Cardiac muscle cell (in vitro differentiated cells and primary cell): Measurements from ENCODE around the gene ETNK2. TPM values are rescaled to one million over a fixed set of nuclear protein-coding genes. Genes with fewer than 3 reads are reported as not detected.
A peak's percentile ranks its signal among the peaks of the same experiment; 100 is the strongest.

Experiments used
- DNase-seq, 2 donors: peaks; one replicate each; pipeline versions ENCODE4 v3.0.0 to v3.0.0-alpha.2; 2010 to 2017; ENCODE audit warnings: low read depth in 1 of 2, low spot score in 1 of 2
- H3K27ac ChIP-seq: fragments of 200-600 bp; sonication (generic); 2 replicates; pipeline ENCODE4 v1.5.1; 2016
- H3K27me3 ChIP-seq: fragments of 200-600 bp; sonication (generic); 2 replicates; pipeline ENCODE4 v1.6.0; 2016; ENCODE audit warnings: control low read depth
- H3K36me3 ChIP-seq: fragments of 200-600 bp; sonication (generic); 2 replicates; pipeline ENCODE4 v1.5.1; 2016; ENCODE audit warnings: control low read depth
- H3K4me1 ChIP-seq: fragments of 200-600 bp; sonication (generic); 2 replicates; pipeline ENCODE4 v1.8.1; 2017; ENCODE audit warnings: low read depth, mild to moderate bottlenecking, mixed run types
- H3K4me3 ChIP-seq: fragments of 200-600 bp; sonication (generic); 2 replicates; pipeline ENCODE4 v1.5.1; 2016; ENCODE audit warnings: mild to moderate bottlenecking
- H3K9me3 ChIP-seq: fragments of 200-600 bp; sonication (generic); 2 replicates; pipeline ENCODE4 v1.5.1; 2017; ENCODE audit warnings: low read depth, mild to moderate bottlenecking, control low read depth
- polyA plus RNA-seq: library from polyadenylated mRNA; unstranded; fragments of >200 nt; fragmentation: Nextera tagmentation; extraction: Ambion mirVana; gene quantifications from 2 replicates; pipeline ENCODE4 v1.2.1, GENCODE V29; 2016
- total RNA-seq: library from RNA; depleted of rRNA; stranded (reverse); fragments of >200 nt; gene quantifications from 2 replicates; pipeline ENCODE4 v1.2.3, GENCODE V29; 2016
- TF ChIP-seq, protein P1 (sequence below): IDR thresholded peaks from 2 replicates; pipeline ENCODE4 v1.5.1; 2012; ENCODE audit warnings: low read depth, mild to moderate bottlenecking, low read length

Gene ETNK2
- total and polyA plus RNA-seq, 2 experiments from 2014 or later = 24.7 to 29.9 TPM

- Histone ChIP-seq H3K4me3 (no peak overlapping the region), H3K36me3 (peaks cover 4% of the 10 kb centered on the region), H3K27ac (peak overlapping the region; percentile 87), H3K27me3 (no peaks in the 10 kb centered on the region), H3K9me3 (no peaks in the 10 kb centered on the region), H3K4me1 (peaks cover 11% of the 10 kb centered on the region)
- TF ChIP-seq, protein P1, sequence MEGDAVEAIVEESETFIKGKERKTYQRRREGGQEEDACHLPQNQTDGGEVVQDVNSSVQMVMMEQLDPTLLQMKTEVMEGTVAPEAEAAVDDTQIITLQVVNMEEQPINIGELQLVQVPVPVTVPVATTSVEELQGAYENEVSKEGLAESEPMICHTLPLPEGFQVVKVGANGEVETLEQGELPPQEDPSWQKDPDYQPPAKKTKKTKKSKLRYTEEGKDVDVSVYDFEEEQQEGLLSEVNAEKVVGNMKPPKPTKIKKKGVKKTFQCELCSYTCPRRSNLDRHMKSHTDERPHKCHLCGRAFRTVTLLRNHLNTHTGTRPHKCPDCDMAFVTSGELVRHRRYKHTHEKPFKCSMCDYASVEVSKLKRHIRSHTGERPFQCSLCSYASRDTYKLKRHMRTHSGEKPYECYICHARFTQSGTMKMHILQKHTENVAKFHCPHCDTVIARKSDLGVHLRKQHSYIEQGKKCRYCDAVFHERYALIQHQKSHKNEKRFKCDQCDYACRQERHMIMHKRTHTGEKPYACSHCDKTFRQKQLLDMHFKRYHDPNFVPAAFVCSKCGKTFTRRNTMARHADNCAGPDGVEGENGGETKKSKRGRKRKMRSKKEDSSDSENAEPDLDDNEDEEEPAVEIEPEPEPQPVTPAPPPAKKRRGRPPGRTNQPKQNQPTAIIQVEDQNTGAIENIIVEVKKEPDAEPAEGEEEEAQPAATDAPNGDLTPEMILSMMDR = no peak
- DNase-seq = peak in 1 of 2 donors; percentile 65
Observed at GRCh38 chr1:204126956-204127355, 24.9 kb downstream of the ETNK2 start.

DNA sequence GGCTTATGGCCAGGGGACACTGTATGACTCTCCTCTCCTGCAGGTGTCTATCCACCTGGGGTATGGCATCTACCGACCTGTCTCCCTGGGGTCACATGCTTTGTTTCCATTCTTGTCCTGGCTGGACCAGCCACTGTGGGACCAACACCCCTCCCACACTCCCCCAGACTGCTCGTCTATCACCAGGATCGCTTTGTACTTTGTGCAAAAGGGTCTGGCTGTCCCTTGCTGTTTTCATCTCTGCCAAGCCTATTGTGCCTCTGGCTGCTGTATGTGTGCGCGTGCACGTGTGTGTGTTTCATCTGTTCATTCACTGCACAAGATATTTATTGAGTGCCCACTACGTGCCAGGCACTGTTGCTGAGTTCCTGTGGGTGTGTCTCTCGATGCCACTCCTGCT lies 25.5 kb downstream of the ETNK2 start:
- H3K9me3 ChIP-seq = no peaks in the 10 kb centered on the region
- no peak for DNase-seq
- peaks cover 4% of the 10 kb centered on the region for H3K36me3 ChIP-seq
- TF ChIP-seq, protein P1 = no peak
- no peaks in the 10 kb centered on the region for H3K27me3 ChIP-seq
- peak overlapping the region; percentile 87 for H3K27ac ChIP-seq
- peaks cover 11% of the 10 kb centered on the region for H3K4me1 ChIP-seq
- H3K4me3 ChIP-seq = no peak overlapping the region

DNA sequence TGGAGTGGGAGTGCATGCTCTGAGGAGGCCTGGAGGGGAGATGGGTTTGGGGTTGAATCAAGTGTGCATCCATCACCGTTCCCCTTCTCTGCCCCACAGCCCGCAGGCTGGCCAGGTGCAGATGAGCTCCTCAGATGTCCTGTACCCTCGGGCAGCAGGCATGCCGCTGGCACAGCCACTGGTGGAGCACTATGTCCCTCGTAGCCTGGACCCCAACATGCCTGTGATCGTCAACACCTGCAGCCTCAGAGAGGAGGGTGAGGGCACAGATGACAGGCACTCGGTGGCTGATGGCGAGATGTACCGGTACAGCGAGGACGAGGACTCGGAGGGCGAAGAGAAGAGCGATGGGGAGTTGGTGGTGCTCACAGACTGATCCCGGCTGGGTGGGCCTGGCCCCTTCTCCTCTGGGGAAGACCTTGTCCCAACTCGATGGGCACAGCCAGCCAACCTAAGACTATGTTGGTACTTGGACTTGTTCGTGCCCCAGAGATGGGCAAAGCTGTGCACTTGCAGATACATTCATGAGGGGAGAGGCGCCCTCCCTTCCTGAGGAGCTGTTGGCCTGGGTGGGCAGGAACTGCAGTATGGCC lies 26.0 kb downstream of the ETNK2 start:
- Histone ChIP-seq H3K36me3 (peaks cover 4% of the 10 kb centered on the region), H3K27me3 (no peaks in the 10 kb centered on the region), H3K9me3 (no peaks in the 10 kb centered on the region), H3K4me1 (peaks cover 11% of the 10 kb centered on the region), H3K4me3 (no peak overlapping the region), H3K27ac (peak overlapping the region; percentile 87)
- DNase-seq = no peak
- TF ChIP-seq, protein P1 = no peak

DNA sequence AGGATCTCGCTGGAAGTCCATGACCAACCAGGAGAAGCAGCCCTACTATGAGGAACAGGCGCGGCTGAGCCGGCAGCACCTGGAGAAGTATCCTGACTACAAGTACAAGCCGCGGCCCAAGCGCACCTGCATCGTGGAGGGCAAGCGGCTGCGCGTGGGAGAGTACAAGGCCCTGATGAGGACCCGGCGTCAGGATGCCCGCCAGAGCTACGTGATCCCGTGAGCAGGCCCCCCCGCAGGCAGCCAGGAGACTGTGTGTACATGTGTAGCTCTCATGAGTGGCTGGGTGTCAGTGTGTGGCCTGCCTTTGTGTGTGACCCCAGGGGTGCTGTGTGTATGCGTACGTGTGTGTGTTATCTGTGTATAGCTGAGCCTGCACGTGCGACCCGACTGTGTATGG lies 27.2 kb downstream of the ETNK2 start:
- H3K9me3 ChIP-seq = no peaks in the 10 kb centered on the region
- peaks cover 10% of the 10 kb centered on the region for H3K36me3 ChIP-seq
- no peak for DNase-seq
- no peak overlapping the region for H3K27ac ChIP-seq
- peaks cover 11% of the 10 kb centered on the region for H3K4me1 ChIP-seq
- TF ChIP-seq, protein P1 = no peak
- no peaks in the 10 kb centered on the region for H3K27me3 ChIP-seq
- H3K4me3 ChIP-seq = no peak overlapping the region

DNA sequence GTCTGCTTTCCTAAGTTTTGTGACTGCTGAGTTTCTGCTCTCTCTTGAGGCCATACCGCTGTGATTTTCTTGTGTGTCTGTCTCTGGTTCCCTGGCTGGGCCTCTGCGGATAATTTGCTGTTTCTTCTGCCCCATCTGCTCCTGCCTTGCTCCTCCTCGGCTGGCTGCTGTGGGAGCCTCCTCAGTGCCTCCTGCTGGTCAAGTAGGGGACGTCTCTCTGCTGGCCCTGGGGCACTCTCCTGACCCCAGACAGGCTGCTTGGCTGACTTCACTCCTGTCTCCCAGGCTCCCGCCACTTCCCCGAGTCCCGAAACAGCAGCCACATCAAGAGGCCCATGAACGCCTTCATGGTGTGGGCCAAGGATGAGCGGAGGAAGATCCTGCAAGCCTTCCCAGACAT lies 28.5 kb downstream of the ETNK2 start:
- DNase-seq = peak in 1 of 2 donors; percentile 23
- Histone ChIP-seq H3K4me1 (peaks cover 11% of the 10 kb centered on the region), H3K27me3 (no peaks in the 10 kb centered on the region), H3K9me3 (no peaks in the 10 kb centered on the region), H3K36me3 (peaks cover 17% of the 10 kb centered on the region), H3K27ac (no peak overlapping the region), H3K4me3 (no peak overlapping the region)
- TF ChIP-seq, protein P1 = peak; percentile 39
